CD4-positive, alpha-beta T cell treated with Interleukin-2 at 100 ng/mL for 4 hours (primary cell): ENCODE data around the gene FSTL4.
"Not testable (repeated sequence)": the region's sequence is repeated elsewhere in the genome, so short reads cannot be mapped to it uniquely, and the experiment has no call there.

Experiments
- DNase-seq: peaks from one replicate; pipeline ENCODE4 v3.0.0-alpha.2; 2020; ENCODE audit warnings: low spot score

FSTL4 gene

DNA sequence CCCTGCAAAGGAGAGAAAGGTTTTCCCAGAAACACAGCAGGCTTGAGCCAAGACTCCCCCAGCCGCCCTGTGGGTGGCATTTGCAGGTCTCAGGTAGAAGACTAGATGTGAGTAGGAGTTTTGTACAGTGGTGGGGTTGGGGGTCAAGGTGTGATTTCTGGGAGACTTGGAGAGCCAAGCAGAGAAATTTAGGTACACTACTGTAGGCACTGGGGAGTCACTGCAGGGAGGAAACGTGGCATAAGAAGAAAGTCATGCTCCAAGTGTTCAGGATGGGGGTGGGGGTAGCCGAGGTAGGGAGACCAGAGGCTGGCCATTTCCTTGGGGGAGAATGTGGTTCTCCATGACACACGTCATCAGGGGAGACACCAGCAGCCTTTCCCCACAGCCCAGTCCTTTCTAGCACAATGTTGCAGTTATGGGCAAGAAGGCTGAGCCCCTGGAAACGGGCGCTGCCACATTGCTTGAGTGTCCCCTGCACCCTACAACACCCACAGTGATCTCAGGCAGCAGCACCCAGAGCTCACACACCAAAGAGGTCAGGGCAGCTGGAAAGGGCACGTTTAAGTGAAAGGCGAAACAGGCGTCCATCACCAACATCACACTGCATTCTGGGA is 210.5 kb downstream of the FSTL4 start:
- no peak for DNase-seq

DNA sequence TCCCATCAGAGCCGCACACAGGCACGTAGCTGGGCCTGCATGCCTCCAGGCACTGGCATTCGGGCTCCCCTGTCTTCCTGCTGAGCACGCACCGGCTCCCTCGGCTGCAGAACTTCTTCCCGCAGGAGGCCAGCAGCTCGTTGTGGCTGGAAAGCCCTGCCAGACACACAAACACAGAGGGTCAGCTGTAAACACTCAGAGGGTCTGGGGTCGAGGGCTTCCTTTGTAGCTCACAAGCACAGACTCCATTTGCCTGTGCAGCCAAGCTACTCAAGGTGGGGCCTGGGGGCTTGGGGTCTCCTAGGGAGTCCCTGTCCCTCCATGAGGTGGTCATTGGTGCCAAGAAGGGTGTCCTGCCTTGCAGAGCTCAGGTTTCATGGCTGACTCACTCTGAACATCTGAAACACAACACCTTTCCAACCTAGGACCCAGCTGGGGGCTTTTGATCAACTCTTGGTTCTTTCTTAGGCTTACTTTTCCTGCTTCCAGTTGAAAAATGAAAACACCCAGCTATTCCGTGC is 211.4 kb downstream of the FSTL4 start:
- no peak for DNase-seq

DNA sequence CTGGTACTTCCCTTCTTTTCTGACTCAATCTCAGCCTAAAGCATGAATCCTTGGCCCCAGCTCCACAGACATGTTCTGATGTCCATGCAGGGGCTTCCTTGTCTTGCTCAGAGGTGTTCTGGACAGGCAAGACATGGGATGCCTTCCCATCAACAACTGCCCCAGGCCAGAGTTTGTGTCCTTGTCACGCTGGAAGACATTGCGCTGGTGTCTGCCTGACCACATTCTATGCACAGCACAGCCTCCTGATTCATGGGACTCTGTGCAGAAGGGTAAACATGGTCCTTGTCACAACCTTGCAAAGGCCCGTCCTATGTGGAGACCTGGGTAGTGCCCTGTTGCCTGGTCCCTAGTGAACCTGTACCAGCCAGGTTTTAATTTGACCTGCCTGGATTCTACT is 212.2 kb downstream of the FSTL4 start:
- DNase-seq, result no peak

DNA sequence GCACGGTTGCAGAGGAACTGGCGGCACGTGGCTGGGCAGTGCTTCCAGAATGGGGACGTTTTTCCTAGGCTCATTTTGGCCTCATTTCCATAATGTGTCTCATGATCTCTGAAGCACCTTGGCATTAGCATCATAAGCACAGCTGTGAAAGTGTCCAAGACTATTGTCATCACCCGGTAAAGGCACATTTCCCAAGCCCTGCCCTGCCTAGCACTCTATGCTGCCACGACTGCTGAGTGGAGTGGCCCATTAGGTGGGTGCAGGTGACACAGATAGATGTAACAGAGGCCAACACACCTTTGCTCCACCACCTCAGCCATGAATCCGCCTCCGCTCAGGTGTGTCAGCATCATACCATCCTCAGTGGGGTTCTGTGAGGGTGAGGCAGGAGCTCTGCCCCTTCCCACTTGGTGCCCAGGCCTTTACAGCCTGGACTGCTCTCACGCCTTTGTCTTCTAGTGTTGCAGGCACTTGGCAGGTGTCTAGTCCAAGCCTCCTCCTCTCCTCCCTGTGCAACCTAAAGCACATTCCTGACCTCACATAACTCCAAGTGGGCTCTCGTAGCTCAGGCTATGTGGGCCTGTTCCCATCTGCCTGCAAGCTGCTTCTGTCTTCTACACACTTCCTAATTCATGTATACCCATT is 213.0 kb downstream of the FSTL4 start:
- no peak for DNase-seq

DNA sequence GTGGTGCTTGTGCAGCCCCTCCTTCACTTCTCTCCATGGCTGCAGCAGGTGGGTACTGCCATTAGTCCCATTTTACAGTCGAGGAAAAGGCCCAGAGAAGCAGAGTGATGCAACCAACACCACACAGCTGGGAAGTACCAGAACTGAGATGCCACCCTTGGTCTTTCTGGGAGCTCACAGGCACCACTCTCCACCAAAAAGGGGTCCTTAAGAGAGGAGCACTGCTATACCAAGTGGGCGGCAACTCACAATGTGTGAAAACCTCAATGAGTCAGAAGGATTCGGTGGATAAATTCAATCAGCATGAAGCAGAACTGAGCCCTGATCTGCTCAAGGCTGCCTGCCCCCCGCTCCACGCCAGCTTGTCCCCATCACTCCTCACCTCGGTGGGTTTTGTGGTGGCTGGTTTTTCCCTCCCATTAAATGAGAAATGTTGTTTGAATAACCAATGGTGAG is 213.7 kb downstream of the FSTL4 start:
- no peak for DNase-seq

DNA sequence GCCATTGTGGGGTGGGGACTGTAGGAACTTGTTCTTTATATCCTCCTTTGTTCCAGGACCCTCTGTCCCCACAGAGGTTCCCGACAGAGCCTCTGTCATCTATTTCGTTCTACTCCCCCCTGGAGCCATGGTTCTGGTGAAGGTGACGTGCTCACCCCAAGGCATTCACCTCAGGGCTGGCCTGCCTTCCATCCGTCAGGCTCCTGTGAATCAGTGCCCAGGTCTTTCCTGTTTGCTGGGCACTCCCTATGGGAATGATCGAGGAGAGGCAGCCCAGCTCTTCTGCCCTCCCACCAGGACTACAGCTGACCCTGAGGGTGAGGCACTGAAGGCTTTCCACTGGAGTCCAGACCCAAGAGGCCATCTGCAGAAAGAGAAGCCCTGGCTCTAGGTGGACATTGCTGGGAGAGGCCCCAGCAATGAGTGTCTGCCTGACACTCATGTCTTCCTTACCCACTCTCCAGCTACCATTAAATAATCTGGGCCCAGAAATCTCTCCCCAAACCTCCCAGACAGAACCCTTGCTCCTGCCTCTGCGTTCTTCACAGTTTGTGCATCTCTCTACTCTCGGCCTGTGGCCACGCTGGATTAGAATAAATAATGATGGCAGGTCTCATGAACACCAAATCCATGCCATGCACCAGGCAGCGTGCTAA is 214.2 kb downstream of the FSTL4 start:
- no peak for DNase-seq

DNA sequence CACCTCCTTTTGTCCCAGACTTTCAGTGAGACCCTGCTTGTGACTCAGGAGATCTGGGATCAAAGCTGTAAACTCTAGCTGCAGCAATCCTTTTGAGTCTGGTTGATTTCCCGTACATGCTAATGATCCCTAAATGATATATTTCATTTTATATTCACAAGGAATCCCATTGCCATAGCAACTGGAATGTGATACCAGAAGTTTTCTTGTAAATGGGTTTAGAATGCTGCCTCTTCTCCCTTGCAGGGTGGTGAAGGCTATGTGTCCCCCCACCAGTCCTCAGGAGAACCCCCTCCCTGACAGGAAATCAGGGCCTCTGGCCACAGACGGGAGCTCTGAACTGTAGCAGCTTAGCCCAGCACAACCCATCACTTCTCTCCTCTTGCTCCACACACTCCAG is 215.0 kb downstream of the FSTL4 start:
- DNase-seq, result no peak

DNA sequence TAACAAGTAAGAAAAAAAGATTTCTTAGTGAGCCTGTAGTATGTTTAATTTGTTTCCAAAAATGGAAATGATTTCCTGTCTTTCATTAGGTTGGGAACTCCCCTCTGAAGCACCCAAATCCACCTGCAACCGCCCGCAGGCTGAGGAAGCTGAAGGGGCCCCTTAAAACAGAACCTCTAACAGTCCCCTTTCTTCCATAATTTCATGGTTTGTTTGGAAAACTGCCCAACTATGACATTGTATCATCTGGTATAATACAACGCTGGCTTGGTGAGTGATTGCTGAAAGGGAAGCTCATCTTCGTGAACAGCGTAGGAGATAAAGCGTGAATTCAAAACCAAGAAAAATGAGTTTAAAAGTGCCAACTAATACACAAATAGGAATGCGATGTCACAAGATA is 215.5 kb downstream of the FSTL4 start:
- no peak for DNase-seq

DNA sequence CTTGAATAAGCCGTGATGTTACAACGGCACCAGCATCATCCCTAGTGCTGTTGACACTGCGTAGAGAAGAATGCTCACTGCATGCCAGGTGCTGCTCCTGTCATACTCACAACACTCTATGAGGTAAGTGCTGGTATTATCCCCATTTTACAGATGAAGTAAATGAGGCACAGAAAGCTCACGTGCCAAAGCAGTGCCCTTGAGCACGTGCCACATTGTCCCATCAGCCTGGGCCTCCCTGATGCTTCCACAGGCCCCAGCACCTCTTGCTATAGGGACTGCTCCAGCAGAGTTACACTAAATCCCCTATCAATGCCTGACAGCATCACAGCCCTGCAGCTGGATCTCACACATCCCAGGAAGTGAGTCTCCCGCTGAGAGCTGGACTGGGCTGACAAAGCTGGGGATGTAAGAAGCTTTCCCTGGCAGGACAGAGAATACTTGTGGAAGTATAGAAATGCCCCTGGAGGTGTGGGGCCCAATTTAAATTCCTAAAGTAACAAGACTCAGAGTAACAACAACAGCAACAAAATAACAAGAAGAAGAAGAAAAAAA is 216.1 kb downstream of the FSTL4 start:
- no peak for DNase-seq

DNA sequence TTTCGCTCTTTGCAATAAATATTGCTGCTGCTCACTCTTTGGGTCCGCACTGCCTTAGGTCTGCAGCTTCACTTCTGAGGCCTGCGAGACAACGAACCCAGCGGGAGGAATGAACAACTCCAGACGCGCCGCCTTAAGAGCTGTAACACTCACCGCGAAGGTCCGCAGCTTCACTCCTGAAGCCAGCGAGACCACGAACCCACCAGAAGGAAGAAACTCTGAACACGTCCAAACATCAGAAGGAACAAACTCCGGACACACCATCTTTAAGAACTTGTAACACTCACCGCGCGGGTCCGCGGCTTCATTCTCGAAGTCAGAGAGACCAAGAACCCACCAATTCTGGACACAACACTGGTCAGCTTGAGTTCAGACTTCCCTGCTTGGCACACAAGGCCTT is 217.1 kb downstream of the FSTL4 start:
- DNase-seq, result not testable (repeated sequence)

DNA sequence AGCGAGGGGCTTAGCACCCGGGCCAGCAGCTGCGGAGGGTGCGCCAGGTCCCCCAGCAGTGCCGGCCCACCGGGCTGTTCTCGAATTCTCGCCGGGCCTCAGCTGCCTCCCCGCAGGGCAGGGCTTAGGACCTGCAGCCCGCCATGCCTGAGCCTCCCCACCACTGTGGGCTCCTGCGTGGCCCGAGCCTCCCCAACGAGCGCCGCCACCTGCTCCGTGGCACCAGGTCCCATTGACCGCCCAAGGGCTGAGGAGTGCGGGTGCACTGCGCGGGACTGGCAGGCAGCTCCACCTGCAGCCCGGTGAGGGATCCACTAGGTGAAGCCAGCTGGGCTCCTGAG is 217.9 kb downstream of the FSTL4 start:
- DNase-seq, result not testable (repeated sequence)

DNA sequence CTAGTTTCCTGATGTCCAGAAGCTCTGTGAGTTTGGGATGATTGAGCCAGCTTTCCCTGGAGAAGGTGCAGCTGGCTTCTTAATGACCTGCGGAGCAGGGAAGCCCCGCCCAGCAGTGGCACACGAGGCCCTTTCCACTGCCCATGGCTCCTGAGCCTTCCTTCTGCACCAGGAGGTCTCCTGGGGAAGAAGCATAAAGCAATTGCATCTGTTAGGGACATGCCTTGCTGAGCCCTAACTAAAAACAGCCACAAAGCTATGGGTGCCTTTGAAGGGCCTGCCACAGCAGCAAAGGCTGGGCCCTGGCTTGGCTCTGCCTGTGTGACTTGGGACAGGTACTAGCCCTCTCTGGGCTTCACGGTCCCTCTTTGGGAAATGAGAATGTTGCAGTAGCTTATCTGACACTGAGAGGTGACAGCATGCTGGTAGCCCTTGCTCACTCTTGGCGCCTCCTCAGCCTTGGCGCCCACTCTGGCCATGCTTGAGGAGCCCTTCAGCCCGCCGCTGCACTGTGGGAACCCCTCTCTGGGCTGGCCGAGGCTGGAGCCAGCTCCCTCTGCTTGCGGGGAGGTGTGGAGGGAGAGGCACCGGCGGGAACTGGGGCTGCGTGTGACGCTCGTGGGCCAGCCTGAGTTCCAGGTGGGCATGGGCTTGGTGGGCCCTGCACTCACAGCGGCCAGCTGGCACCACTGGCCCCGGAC is 218.4 kb downstream of the FSTL4 start:
- DNase-seq, result no peak

DNA sequence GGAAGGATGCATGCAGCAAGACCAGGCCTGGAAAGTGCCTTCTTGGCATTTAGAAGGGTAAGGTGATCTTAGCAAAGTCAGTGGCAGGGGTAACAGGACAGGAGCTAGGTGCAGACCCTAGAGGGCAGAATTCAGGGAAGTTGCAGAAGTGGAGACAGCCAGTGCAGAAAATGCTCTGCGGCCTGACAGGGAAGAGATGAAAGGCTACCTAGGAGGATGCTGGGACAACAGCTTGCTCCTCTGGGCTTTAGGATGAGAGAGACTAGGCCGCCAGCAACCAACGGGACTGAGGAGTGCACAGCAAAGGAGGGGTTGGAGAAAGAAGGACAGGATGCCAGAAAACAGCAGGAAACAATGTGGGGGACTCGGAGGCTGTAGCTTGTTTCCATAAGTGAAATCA is 219.9 kb downstream of the FSTL4 start:
- DNase-seq, result no peak

DNA sequence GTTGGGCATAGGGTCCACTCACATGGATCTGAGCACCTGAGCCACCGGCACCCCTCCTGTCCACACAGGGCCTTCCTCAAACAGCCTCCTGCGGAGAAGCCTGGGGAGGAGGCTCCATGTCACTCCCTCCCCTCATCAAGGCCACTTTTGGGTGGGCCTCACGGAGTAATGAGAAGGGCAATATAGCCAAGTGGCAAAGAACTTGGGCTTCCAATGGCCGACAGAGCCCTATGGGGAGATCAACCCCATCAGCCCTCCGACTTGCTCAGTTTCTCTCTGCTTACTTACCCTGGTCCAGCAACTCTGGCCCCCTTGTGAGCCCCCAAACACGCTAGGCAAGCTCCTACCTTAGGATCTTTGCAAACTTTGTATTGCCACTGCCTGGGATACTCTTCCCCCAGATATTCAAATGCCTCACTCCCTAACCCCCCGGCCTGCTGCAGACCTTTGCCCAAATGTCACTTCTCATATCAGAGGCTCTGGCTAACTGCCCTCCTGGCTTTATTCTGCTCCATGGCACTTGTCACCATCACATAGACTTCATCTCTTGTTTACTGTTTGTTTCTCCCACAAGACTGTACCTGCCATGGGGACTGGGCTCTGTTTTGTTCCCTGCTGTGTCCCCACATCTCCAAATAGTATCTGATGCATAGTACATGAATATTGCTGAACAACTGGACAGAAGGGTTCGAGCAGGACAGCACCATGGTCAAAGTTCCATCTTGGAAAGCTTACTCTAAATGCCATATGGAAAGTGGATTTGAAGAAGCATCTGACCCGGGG is 220.8 kb downstream of the FSTL4 start:
- DNase-seq, result no peak

DNA sequence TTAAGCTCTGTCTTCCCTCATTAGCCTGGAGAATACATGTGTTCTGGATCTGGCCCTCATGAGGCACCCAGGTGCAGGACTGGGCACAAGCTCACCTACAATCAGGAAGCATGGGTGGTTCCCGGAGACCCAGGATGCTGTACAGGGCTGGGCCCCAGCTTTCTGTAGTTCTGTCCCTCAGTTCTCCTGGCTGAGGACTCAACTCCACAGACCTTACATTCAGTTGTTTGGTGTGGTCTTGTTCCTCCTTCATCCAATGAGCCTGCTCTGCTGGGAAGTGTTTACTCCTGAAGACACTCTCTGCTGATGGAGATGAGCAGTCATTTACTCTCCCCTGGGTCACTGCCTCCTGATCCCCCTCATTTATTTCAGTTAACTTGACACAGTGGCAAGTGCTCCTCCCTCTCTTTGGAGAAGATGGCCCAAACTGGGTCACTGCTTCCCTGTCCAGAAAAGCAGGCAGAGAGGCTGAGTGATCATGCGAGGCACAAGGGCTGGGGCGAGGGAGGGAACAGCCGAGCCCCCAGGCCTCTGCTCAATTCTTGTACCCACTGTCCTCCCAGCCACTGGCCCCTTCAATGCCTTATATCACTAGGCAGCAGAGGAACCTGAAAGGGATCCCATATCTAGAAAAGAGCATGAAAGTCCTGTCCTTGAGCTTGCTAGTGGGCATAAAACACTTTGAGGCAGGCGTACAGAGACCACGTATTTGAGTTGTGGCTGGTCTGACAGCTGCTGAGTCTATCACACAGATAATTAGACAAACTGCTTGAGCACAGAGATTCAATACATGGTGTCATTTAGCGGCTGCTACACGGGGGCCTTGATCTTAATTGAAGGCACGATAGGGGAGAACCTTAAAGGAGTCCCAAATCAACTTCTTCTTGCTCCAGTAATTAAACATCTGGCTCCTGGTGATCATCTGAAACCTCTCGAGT is 221.7 kb downstream of the FSTL4 start:
- DNase-seq, result no peak

DNA sequence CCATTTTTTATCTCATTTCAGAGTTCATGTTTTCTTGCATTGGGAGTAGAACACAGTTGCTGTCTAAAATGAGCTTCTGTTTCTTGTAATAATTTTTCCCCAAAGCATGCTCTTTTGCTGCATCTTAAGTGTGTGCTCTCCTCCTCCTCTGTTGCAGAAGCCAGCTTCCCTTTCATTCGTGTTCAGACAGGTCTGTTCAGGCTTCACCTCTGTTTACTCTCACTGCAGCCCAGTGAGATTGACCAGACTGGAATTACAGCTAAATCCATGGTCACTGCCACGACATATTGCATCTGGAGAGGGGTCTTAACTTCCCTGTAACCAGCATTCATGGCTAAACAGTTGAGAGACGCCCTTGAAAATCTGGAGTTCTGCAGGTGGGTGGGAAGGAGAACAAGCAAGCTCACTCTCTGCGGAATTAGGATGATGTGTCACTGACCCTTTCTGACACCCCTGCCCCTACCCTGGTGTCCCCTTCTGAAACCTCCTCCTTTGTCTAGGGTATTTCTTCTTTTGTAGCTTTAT is 223.2 kb downstream of the FSTL4 start:
- DNase-seq, result no peak

DNA sequence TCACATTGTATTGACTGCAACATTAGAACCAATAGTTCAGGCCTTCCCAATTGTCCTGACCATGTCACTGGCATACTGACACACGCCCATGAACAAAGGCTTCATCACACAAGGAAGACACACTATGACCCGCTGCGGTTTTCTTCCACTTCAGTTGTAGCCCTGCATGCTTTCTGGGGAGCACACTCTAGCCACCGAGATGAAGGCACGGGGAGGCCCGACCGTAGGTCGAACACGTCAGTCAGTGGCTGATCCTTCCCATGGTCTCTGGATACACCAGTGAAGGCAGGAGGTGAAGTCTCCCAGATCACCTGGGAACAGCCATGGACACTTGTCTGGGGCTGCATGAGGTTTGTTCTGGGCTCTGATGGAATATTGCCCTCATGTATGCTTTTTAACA is 224.7 kb downstream of the FSTL4 start:
- no peak for DNase-seq

DNA sequence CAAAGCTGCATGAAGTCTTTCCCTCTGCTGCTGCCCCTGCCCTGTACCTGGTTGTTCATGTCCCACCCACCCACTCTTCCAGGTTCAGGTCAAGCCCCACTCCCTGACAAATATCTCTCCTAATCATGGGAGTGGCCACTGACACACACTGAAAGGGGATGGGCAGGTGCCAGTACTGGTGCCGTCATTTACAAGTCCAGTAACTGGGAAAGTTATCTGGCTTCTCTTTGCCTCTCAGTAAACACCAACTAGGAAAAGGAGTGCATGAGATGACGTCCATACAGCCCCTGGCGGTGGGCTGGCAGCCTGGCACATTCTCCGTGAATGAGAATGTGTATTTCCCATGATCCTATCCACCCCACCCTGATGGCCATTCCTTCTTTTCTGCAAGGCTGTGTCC is 225.2 kb downstream of the FSTL4 start:
- no peak for DNase-seq

DNA sequence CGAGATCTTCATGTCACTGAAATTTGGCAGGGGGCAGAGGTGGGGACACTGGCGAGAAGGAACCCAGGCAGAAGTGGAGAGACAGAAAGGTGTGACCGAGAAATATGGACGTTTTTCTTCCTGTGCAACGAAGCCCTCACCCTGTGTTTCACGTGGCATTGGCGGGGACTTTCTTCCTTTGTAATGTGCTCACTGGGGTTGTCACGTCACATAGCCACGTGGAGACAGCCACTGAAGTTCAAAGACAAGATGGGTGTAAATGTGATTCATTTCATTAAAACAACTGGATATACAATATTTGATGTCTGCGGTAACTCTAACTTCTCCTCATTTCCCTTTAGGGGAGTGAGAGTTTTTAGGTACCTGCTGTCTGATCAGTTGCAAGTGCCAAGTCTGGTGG is 225.7 kb downstream of the FSTL4 start:
- no peak for DNase-seq

DNA sequence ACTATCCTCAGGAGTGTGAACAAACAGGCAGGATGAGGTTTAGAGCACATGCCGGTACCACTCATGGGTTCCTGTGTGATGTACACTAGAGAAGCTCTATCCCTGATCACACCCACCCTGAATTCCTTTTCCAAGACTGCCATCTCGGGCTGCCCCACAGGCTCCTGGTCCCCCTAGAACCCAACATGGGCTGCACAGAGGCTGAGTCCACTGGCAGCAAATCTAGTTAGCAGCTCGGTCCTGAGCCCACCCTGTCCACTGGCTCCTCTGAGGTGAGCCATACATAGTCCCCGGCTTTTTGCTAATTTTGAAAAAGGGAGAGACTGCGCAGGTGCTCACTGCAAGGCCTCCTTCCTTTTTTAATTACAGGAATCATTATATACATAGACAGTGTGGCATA is 227.0 kb downstream of the FSTL4 start:
- no peak for DNase-seq
